ENCODE measurements around the gene PGLYRP1.

Gene PGLYRP1

DNA sequence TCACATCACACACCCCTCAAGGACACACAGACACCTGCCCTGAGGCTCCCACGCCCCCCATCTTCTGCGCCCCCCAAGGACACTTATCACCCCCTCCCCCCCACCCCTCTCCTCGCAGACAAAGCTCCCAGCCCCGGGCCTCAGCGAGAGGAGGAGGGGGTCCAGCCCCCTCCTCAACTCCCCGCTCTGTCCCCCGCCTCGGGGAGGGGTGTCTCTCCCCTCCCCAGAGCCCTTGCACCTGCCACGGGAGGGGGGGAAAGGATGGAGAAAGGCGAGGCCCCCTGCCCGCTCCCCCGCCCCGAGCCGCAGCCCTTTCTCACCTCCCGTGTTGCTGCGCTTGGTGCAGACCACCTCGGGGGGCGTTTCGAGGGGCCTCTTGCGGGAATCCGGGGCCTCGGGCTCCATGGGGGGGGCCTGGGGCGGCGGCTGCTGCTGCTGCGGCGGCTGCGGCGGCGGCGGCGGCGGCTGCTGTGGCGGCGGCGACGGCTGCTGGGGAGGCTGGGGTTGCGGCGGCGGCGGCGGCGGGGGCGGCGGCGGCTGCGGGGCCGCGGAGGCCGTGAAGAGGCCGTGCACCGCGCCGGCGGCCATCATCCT, 49.8 kb downstream of the PGLYRP1 start:
- TF ChIP-seq CTCF (IDR thresholded peaks at IDR 0.05; ENCODE audit: insufficient read depth, low read length, missing control alignments): no peak
- no peak overlapping the region for H3K4me3 ChIP-seq (ENCODE audit: low read depth, low read length)
- no peak for DNase-seq (ENCODE audit: low read depth, low spot score)
- ChIA-PET CTCF (interaction anchor here (0.8 kb wide), 1 partner anchor 44 kb away, joined by 3 read pairs; no protein-coding TSS in a partner anchor), POLR2A (no interaction called here)

GRCh38 chr19:45972081-45972946, 50.5 kb downstream of the PGLYRP1 start:
- ChIA-PET CTCF (interaction anchor here (0.8 kb wide), 1 partner anchor 45 kb away, joined by 3 read pairs; no protein-coding TSS in a partner anchor), POLR2A (no interaction called here)
- no peak for DNase-seq (ENCODE audit: low read depth, low spot score)
- TF ChIP-seq CTCF (IDR thresholded peaks at IDR 0.05; ENCODE audit: insufficient read depth, low read length, missing control alignments): no peak
- no peak overlapping the region for H3K4me3 ChIP-seq (ENCODE audit: low read depth, low read length)

GRCh38 chr19:45971260-45971902, 51.5 kb downstream of the PGLYRP1 start:
- no peak for TF ChIP-seq CTCF (IDR thresholded peaks at IDR 0.05; ENCODE audit: insufficient read depth, low read length, missing control alignments)
- DNase-seq (ENCODE audit: low read depth, low spot score): no peak
- ChIA-PET POLR2A (no interaction called here), CTCF (no interaction called here)
- H3K4me3 ChIP-seq (ENCODE audit: low read depth, low read length): no peak overlapping the region

GRCh38 chr19:45969676-45970075, 53.2 kb downstream of the PGLYRP1 start:
- ChIA-PET CTCF (no interaction called here), POLR2A (no interaction called here)
- H3K4me3 ChIP-seq (ENCODE audit: low read depth, low read length): no peak overlapping the region
- DNase-seq (ENCODE audit: low read depth, low spot score): no peak
- TF ChIP-seq CTCF (IDR thresholded peaks at IDR 0.05; ENCODE audit: insufficient read depth, low read length, missing control alignments): no peak
